Parathyroid adenoma (tissue), 2 donors: Measurements from ENCODE around the gene ZBTB20.

Experiments
- H2AFZ ChIP-seq: fragments of 300-600 bp; sonication (generic); one replicate; pipeline ENCODE4 v1.7.0; 2017; ENCODE audit warnings: antibody characterized with exemption, mild to moderate bottlenecking
- H3K27ac ChIP-seq: fragments of 300-600 bp; sonication (generic); one replicate; pipeline ENCODE4 v1.7.0; 2017
- H3K27me3 ChIP-seq: fragments of 300-600 bp; sonication (generic); one replicate; pipeline ENCODE4 v1.7.0; 2017; ENCODE audit warnings: low read length; ENCODE audit not compliant: control insufficient read depth, insufficient read depth
- H3K36me3 ChIP-seq: fragments of 300-600 bp; sonication (generic); one replicate; pipeline ENCODE4 v1.7.0; 2017; ENCODE audit warnings: low read length; ENCODE audit not compliant: control insufficient read depth, insufficient read depth
- H3K4me1 ChIP-seq: fragments of 300-600 bp; sonication (generic); one replicate; pipeline ENCODE4 v1.7.0; 2017; ENCODE audit warnings: control low read depth
- H3K4me2 ChIP-seq: fragments of 300-600 bp; sonication (generic); one replicate; pipeline ENCODE4 v1.7.0; 2017; ENCODE audit warnings: low read length
- H3K4me3 ChIP-seq: fragments of 300-600 bp; sonication (generic); one replicate; pipeline ENCODE4 v1.7.0; 2017; ENCODE audit warnings: low read depth, low read length
- H3K79me2 ChIP-seq: fragments of 300-600 bp; sonication (generic); one replicate; pipeline ENCODE4 v1.7.0; 2017; ENCODE audit warnings: control low read depth
- H3K9ac ChIP-seq: fragments of 300-600 bp; sonication (generic); one replicate; pipeline ENCODE4 v1.7.0; 2017; ENCODE audit warnings: mild to moderate bottlenecking
- H3K9me3 ChIP-seq: fragments of 300-600 bp; sonication (generic); one replicate; pipeline ENCODE4 v1.7.0; 2017; ENCODE audit warnings: low read length; ENCODE audit not compliant: control insufficient read depth
- TF ChIP-seq, protein P1 (sequence below): fragments of 300-600 bp; sonication (generic); IDR thresholded peaks from one replicate; pipeline ENCODE4 v1.7.0; 2017; ENCODE audit warnings: antibody characterized with exemption, mild to moderate bottlenecking
- donor health status: primary hyperparathyroidism.

ZBTB20 gene

DNA sequence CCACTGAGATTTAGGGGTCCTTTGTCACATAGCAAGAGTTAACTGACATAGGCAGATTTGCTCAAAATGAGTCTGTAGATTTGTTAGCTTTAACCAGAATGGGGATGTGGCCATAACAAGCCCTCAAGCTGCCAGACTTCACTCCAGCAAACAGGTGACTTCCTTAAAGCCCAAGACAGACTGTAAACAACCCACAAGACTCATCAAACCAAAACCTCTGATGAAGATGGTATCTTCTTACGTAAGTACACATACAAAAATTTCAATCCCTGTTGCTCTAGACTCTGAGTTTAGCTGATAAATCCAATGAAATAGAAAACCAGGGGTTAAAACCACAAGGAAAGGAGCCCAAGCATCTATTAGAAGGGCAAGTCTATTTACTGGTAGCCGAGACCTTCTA is 18.2 kb upstream of the ZBTB20 start:
- H3K4me2 ChIP-seq = no peak overlapping the region
- no peaks in the 10 kb centered on the region for H3K79me2 ChIP-seq
- H2AFZ ChIP-seq = no peak overlapping the region
- no peak overlapping the region for H3K27ac ChIP-seq
- TF ChIP-seq, protein P1, sequence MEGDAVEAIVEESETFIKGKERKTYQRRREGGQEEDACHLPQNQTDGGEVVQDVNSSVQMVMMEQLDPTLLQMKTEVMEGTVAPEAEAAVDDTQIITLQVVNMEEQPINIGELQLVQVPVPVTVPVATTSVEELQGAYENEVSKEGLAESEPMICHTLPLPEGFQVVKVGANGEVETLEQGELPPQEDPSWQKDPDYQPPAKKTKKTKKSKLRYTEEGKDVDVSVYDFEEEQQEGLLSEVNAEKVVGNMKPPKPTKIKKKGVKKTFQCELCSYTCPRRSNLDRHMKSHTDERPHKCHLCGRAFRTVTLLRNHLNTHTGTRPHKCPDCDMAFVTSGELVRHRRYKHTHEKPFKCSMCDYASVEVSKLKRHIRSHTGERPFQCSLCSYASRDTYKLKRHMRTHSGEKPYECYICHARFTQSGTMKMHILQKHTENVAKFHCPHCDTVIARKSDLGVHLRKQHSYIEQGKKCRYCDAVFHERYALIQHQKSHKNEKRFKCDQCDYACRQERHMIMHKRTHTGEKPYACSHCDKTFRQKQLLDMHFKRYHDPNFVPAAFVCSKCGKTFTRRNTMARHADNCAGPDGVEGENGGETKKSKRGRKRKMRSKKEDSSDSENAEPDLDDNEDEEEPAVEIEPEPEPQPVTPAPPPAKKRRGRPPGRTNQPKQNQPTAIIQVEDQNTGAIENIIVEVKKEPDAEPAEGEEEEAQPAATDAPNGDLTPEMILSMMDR = no peak
- no peak overlapping the region for H3K4me3 ChIP-seq
- no peaks in the 10 kb centered on the region for H3K9me3 ChIP-seq
- H3K4me1 ChIP-seq = no peaks in the 10 kb centered on the region
- H3K36me3 ChIP-seq = no peaks in the 10 kb centered on the region
- no peak overlapping the region for H3K9ac ChIP-seq
- no peaks in the 10 kb centered on the region for H3K27me3 ChIP-seq

GRCh38 chr3:115164374-115165221 is 17.5 kb upstream of the ZBTB20 start:
- no peaks in the 10 kb centered on the region for H3K36me3 ChIP-seq
- no peaks in the 10 kb centered on the region for H3K27me3 ChIP-seq
- H3K9ac ChIP-seq = no peak overlapping the region
- H2AFZ ChIP-seq = no peak overlapping the region
- no peaks in the 10 kb centered on the region for H3K79me2 ChIP-seq
- no peaks in the 10 kb centered on the region for H3K9me3 ChIP-seq
- no peak overlapping the region for H3K4me2 ChIP-seq
- TF ChIP-seq, protein P1 = no peak
- H3K27ac ChIP-seq = no peak overlapping the region
- H3K4me1 ChIP-seq = no peaks in the 10 kb centered on the region
- H3K4me3 ChIP-seq = no peak overlapping the region

GRCh38 chr3:115162759-115163158 is 15.7 kb upstream of the ZBTB20 start:
- TF ChIP-seq, protein P1 = no peak
- Histone ChIP-seq H3K36me3 (no peaks in the 10 kb centered on the region), H3K4me1 (no peaks in the 10 kb centered on the region), H3K27me3 (no peaks in the 10 kb centered on the region), H3K4me2 (no peak overlapping the region), H2AFZ (no peak overlapping the region), H3K9me3 (no peaks in the 10 kb centered on the region), H3K4me3 (no peak overlapping the region), H3K79me2 (no peaks in the 10 kb centered on the region), H3K27ac (no peak overlapping the region), H3K9ac (no peak overlapping the region)

GRCh38 chr3:115161866-115162265 is 14.8 kb upstream of the ZBTB20 start:
- Histone ChIP-seq H3K9me3 (no peaks in the 10 kb centered on the region), H3K79me2 (no peaks in the 10 kb centered on the region)

More at GRCh38 chr3:115161866-115162265, 14.8 kb upstream of the ZBTB20 start:
- Histone ChIP-seq H3K27ac (no peak overlapping the region), H3K36me3 (no peaks in the 10 kb centered on the region), H3K4me1 (no peaks in the 10 kb centered on the region), H3K4me3 (no peak overlapping the region), H3K27me3 (no peaks in the 10 kb centered on the region), H3K9ac (no peak overlapping the region), H3K4me2 (no peak overlapping the region), H2AFZ (peak overlapping the region; percentile 6)
- TF ChIP-seq, protein P1 = no peak
